Retinal pigment epithelial cell (primary cell): Measurements from ENCODE around the gene HSPA1A.
"Not testable (repeated sequence)": the region's sequence is repeated elsewhere in the genome, so short reads cannot be mapped to it uniquely, and the experiment has no call there.

Experiments used
- DNase-seq: peaks from one replicate; pipeline ENCODE4 v3.0.0-alpha.2; 2010; ENCODE audit warnings: low read depth
- H3K4me3 ChIP-seq: 2 replicates; pipeline ENCODE4 v1.5.1; 2011; ENCODE audit warnings: mild to moderate bottlenecking, low read length, control low read depth, moderate library complexity
- CTCF ChIP-seq: conservative IDR thresholded peaks from 2 replicates; pipeline ENCODE4 v1.5.1; 2011; ENCODE audit warnings: low read depth, low read length, control low read depth, inconsistent platforms

Gene HSPA1A

GRCh38 chr6:31794866-31795615, 20.3 kb upstream of the HSPA1A start:
- DNase-seq: no peak
- no peak for TF ChIP-seq CTCF
- H3K4me3 ChIP-seq: peak overlapping the region; percentile 88

GRCh38 chr6:31795616-31796298, 19.6 kb upstream of the HSPA1A start, which contains the start of gene VARS1:
Gene VARS1, minus strand, starts transcription at chr6:31795752. Its CDS starts 535 bp downstream, at chr6:31795217.
- peak within 1 kb of the TSS; percentile 88 for H3K4me3 ChIP-seq
- peak; percentile 73 for TF ChIP-seq CTCF
- DNase-seq: peak; percentile 74

GRCh38 chr6:31796993-31797385, 18.4 kb upstream of the HSPA1A start:
- H3K4me3 ChIP-seq: no peak overlapping the region
- no peak for DNase-seq
- no peak for TF ChIP-seq CTCF

GRCh38 chr6:31797588-31797987, 17.8 kb upstream of the HSPA1A start:
- no peak for DNase-seq
- no peak overlapping the region for H3K4me3 ChIP-seq
- no peak for TF ChIP-seq CTCF

GRCh38 chr6:31799781-31800180, 15.6 kb upstream of the HSPA1A start:
- TF ChIP-seq CTCF: no peak
- no peak for DNase-seq
- no peak overlapping the region for H3K4me3 ChIP-seq

- not testable (repeated sequence) for H3K4me3 ChIP-seq, DNase-seq
These were observed 14.1 kb upstream of the HSPA1A start for GRCh38 chr6:31801031-31801927.

- peak overlapping the region; percentile 68 for H3K4me3 ChIP-seq
- DNase-seq: no peak
- no peak for TF ChIP-seq CTCF
These were observed 9.3 kb upstream of the HSPA1A start for GRCh38 chr6:31805939-31806469.
